Ectodermal cell (in vitro differentiated cells): ENCODE results near the gene NSDHL.

Source experiments
- H3K27ac ChIP-seq: 2 replicates; pipeline ENCODE4 v1.7.0; 2013; ENCODE audit warnings: mild to moderate bottlenecking, low read depth, low read length; ENCODE audit not compliant: insufficient read depth, poor library complexity, severe bottlenecking
- H3K27me3 ChIP-seq: 2 replicates; pipeline ENCODE4 v1.7.0; 2013; ENCODE audit warnings: mild to moderate bottlenecking, low read length; ENCODE audit not compliant: insufficient read depth, control insufficient read depth, poor library complexity, severe bottlenecking
- H3K36me3 ChIP-seq: one replicate; pipeline ENCODE4 v1.7.0; 2013; ENCODE audit warnings: low read length; ENCODE audit not compliant: control insufficient read depth, insufficient read depth
- H3K4me1 ChIP-seq: one replicate; pipeline ENCODE4 v1.7.0; 2013; ENCODE audit warnings: low read length; ENCODE audit not compliant: control insufficient read depth, insufficient read depth
- H3K4me3 ChIP-seq: 2 replicates; pipeline ENCODE4 v1.7.0; 2013; ENCODE audit warnings: low read depth, low read length, control low read depth; ENCODE audit not compliant: insufficient read depth
- H3K9me3 ChIP-seq: 2 replicates; pipeline ENCODE4 v1.7.0; 2013; ENCODE audit warnings: mild to moderate bottlenecking, low read length, moderate library complexity; ENCODE audit not compliant: control insufficient read depth
- WGBS, 2 experiments: methylation state at CpG; one replicate each; pipeline ENCODE4 v1.1.7; 2013; ENCODE audit warnings: missing lambda C conversion rate in 2 of 2; 5-methylcytosine and 5-hydroxymethylcytosine counted together

Gene NSDHL

GRCh38 chrX:152843852-152844251, 13.0 kb downstream of the NSDHL start:
- Histone ChIP-seq H3K27ac (no peak overlapping the region), H3K36me3 (no peaks in the 10 kb centered on the region), H3K9me3 (no peaks in the 10 kb centered on the region), H3K4me3 (no peak overlapping the region), H3K4me1 (peaks cover 7% of the 10 kb centered on the region), H3K27me3 (no peaks in the 10 kb centered on the region)
- WGBS, 2 experiments, result 78 to 85% methylated on average over 4 to 5 of the region's 5 CpGs

GRCh38 chrX:152844256-152844655, 13.4 kb downstream of the NSDHL start:
- Histone ChIP-seq H3K27ac (no peak overlapping the region), H3K27me3 (no peaks in the 10 kb centered on the region), H3K4me1 (peaks cover 7% of the 10 kb centered on the region), H3K36me3 (no peaks in the 10 kb centered on the region), H3K9me3 (no peaks in the 10 kb centered on the region), H3K4me3 (no peak overlapping the region)
- 43 to 58% methylated on average over 6 of the region's 6 CpGs for WGBS, 2 experiments

GRCh38 chrX:152845618-152846240, 14.9 kb downstream of the NSDHL start:
- H3K4me3 ChIP-seq, result no peak overlapping the region
- no peaks in the 10 kb centered on the region for H3K9me3 ChIP-seq
- no peaks in the 10 kb centered on the region for H3K36me3 ChIP-seq
- H3K27me3 ChIP-seq, result no peaks in the 10 kb centered on the region
- H3K27ac ChIP-seq, result no peak overlapping the region
- H3K4me1 ChIP-seq, result peaks cover 7% of the 10 kb centered on the region
- 95 to 98% methylated on average over 17 of the region's 17 CpGs for WGBS, 2 experiments

- no peak overlapping the region for H3K27ac ChIP-seq
- H3K4me3 ChIP-seq, result no peak overlapping the region
- no peaks in the 10 kb centered on the region for H3K9me3 ChIP-seq
- no peaks in the 10 kb centered on the region for H3K27me3 ChIP-seq
- peaks cover 7% of the 10 kb centered on the region for H3K4me1 ChIP-seq
- 84 to 87% methylated on average over 2 of the region's 6 CpGs for WGBS, 2 experiments
- no peaks in the 10 kb centered on the region for H3K36me3 ChIP-seq
These were observed 16.4 kb downstream of the NSDHL start for GRCh38 chrX:152847281-152847680.

GRCh38 chrX:152850465-152850864, 19.6 kb downstream of the NSDHL start:
- Histone ChIP-seq H3K27ac (no peak overlapping the region), H3K9me3 (no peaks in the 10 kb centered on the region), H3K27me3 (no peaks in the 10 kb centered on the region), H3K4me3 (no peak overlapping the region), H3K4me1 (no peaks in the 10 kb centered on the region), H3K36me3 (no peaks in the 10 kb centered on the region)
- 95 to 100% methylated on average over 2 of the region's 2 CpGs for WGBS, 2 experiments

GRCh38 chrX:152853986-152854385, 23.1 kb downstream of the NSDHL start:
- H3K36me3 ChIP-seq, result no peaks in the 10 kb centered on the region
- H3K4me1 ChIP-seq, result no peaks in the 10 kb centered on the region
- H3K9me3 ChIP-seq, result no peaks in the 10 kb centered on the region
- 97 to 98% methylated on average over 6 of the region's 7 CpGs for WGBS, 2 experiments
- no peak overlapping the region for H3K4me3 ChIP-seq
- no peak overlapping the region for H3K27ac ChIP-seq
- no peaks in the 10 kb centered on the region for H3K27me3 ChIP-seq

GRCh38 chrX:152861116-152861515, 30.3 kb downstream of the NSDHL start:
- no peak overlapping the region for H3K27ac ChIP-seq
- no peaks in the 10 kb centered on the region for H3K27me3 ChIP-seq
- 88 to 97% methylated on average over 3 of the region's 3 CpGs for WGBS, 2 experiments
- H3K36me3 ChIP-seq, result no peaks in the 10 kb centered on the region
- no peak overlapping the region for H3K4me3 ChIP-seq
- no peaks in the 10 kb centered on the region for H3K9me3 ChIP-seq
- H3K4me1 ChIP-seq, result no peaks in the 10 kb centered on the region

GRCh38 chrX:152861826-152862225, 31.0 kb downstream of the NSDHL start:
- H3K36me3 ChIP-seq, result no peaks in the 10 kb centered on the region
- no peaks in the 10 kb centered on the region for H3K27me3 ChIP-seq
- no peak overlapping the region for H3K4me3 ChIP-seq
- no peaks in the 10 kb centered on the region for H3K4me1 ChIP-seq
- WGBS, 2 experiments, result 93 to 96% methylated on average over 2 to 4 of the region's 6 CpGs
- no peaks in the 10 kb centered on the region for H3K9me3 ChIP-seq
- H3K27ac ChIP-seq, result no peak overlapping the region

GRCh38 chrX:152865232-152865920, 34.5 kb downstream of the NSDHL start:
- no peak overlapping the region for H3K27ac ChIP-seq
- H3K4me3 ChIP-seq, result no peak overlapping the region
- no peaks in the 10 kb centered on the region for H3K9me3 ChIP-seq
- WGBS, 2 experiments, result 92 to 94% methylated on average over 17 of the region's 17 CpGs
- H3K4me1 ChIP-seq, result no peaks in the 10 kb centered on the region
- no peaks in the 10 kb centered on the region for H3K36me3 ChIP-seq
- no peaks in the 10 kb centered on the region for H3K27me3 ChIP-seq

GRCh38 chrX:152866386-152866785, 35.5 kb downstream of the NSDHL start:
- Histone ChIP-seq H3K4me3 (no peak overlapping the region), H3K9me3 (no peaks in the 10 kb centered on the region), H3K27ac (no peak overlapping the region), H3K27me3 (no peaks in the 10 kb centered on the region), H3K4me1 (no peaks in the 10 kb centered on the region), H3K36me3 (no peaks in the 10 kb centered on the region)
- WGBS, 2 experiments, result 94 to 96% methylated on average over 5 of the region's 5 CpGs
